CD14-positive monocyte (primary cell): Measurements from ENCODE around the gene VOPP1. TPM values are rescaled to one million over a fixed set of nuclear protein-coding genes. Genes with fewer than 3 reads are reported as not detected.
A peak's percentile ranks its signal among the peaks of the same experiment; 100 is the strongest.

Experiments used
- DNase-seq, 3 donors: peaks; one replicate each; pipeline ENCODE4 v3.0.0-alpha.2; 2011 to 2022
- H2AFZ ChIP-seq: 2 replicates; pipeline ENCODE4 v1.6.0; 2012; ENCODE audit warnings: mild to moderate bottlenecking, low read depth, low read length, inconsistent platforms; ENCODE audit not compliant: insufficient read depth, poor library complexity, severe bottlenecking
- H3K27ac ChIP-seq, 2 donors: 1 replicate in 1 of 2; 2 replicates in 1 of 2; pipeline ENCODE4 v1.5.1; 2012 to 2013; ENCODE audit warnings: low read length in 2 of 2, control low read depth in 1 of 2, inconsistent platforms in 1 of 2, low read depth in 1 of 2, mild to moderate bottlenecking in 1 of 2
- H3K27me3 ChIP-seq, 2 donors: one replicate each; pipeline versions ENCODE4 v1.6.0 to v1.6.1; 2011 to 2013; ENCODE audit warnings: low read length in 2 of 2; ENCODE audit not compliant: control insufficient read depth in 2 of 2, insufficient read depth in 2 of 2
- H3K36me3 ChIP-seq, 2 donors: replicated peaks in 1 of 2; 1 replicate in 1 of 2; 2 replicates in 1 of 2; pipeline versions ENCODE4 v1.5.1 to v1.6.1; 2012 to 2013; ENCODE audit warnings: low read length in 2 of 2, control low read depth in 1 of 2, inconsistent platforms in 1 of 2, mild to moderate bottlenecking in 1 of 2; ENCODE audit not compliant: insufficient read depth in 2 of 2, control insufficient read depth in 1 of 2
- H3K4me1 ChIP-seq, 2 donors: 1 replicate in 1 of 2; 2 replicates in 1 of 2; pipeline versions ENCODE4 v1.5.1 to v1.6.1; 2012 to 2013; ENCODE audit warnings: low read length in 2 of 2, control low read depth in 1 of 2, inconsistent platforms in 1 of 2, mild to moderate bottlenecking in 1 of 2, moderate library complexity in 1 of 2; ENCODE audit not compliant: insufficient read depth in 2 of 2, control insufficient read depth in 1 of 2
- H3K4me2 ChIP-seq: replicated peaks from 2 replicates; pipeline ENCODE3; 2012; ENCODE audit warnings: low read length, moderate library complexity, mild to moderate bottlenecking; ENCODE audit not compliant: poor library complexity, severe bottlenecking; ENCODE audit errors: extremely low read depth
- H3K4me3 ChIP-seq, 3 experiments: fragments of 200-600 bp in 1 of 3; sonication (generic) in 1 of 3; replicated peaks in 1 of 3; 1 replicate in 2 of 3; 2 replicates in 1 of 3; pipeline ENCODE4 v1.5.1; 2011 to 2013; ENCODE audit warnings: low read length in 3 of 3, mild to moderate bottlenecking in 3 of 3, control low read depth in 2 of 3, low read depth in 2 of 3, inconsistent platforms in 1 of 3, moderate library complexity in 1 of 3
- H3K79me2 ChIP-seq: 2 replicates; pipeline ENCODE4 v1.6.0; 2012; ENCODE audit warnings: mild to moderate bottlenecking, control low read depth, inconsistent platforms, low read length, moderate library complexity; ENCODE audit not compliant: insufficient read depth
- H3K9ac ChIP-seq: 2 replicates; pipeline ENCODE4 v1.6.0; 2017; ENCODE audit warnings: low read length, mild to moderate bottlenecking; ENCODE audit not compliant: insufficient read depth, poor library complexity, severe bottlenecking
- H3K9me3 ChIP-seq, 2 donors: replicated peaks in 1 of 2; 1 replicate in 1 of 2; 2 replicates in 1 of 2; pipeline versions ENCODE4 v1.5.1 to v1.6.1; 2012 to 2013; ENCODE audit warnings: low read length in 2 of 2, control low read depth in 1 of 2; ENCODE audit not compliant: control insufficient read depth in 1 of 2, insufficient read depth in 1 of 2
- H4K20me1 ChIP-seq: 2 replicates; pipeline ENCODE4 v1.6.0; 2012; ENCODE audit warnings: mild to moderate bottlenecking, low read length, control low read depth, moderate library complexity; ENCODE audit not compliant: insufficient read depth
- H3K27ac Mint-ChIP-seq, 7 donors: one replicate each; pipeline ENCODE4 v1.8.0; 2020; ENCODE audit warnings: mild to moderate bottlenecking in 7 of 7, mixed read lengths in 7 of 7, moderate library complexity in 6 of 7, inconsistent platforms in 2 of 7
- H3K27me3 Mint-ChIP-seq, 3 donors: one replicate each; pipeline ENCODE4 v1.8.0; 2021 to 2022; ENCODE audit warnings: low read depth in 3 of 3, mild to moderate bottlenecking in 3 of 3, mixed read lengths in 3 of 3, moderate library complexity in 3 of 3, inconsistent platforms in 1 of 3
- H3K36me3 Mint-ChIP-seq, 2 donors: one replicate each; pipeline ENCODE4 v1.8.0; 2020; ENCODE audit warnings: mixed read lengths in 2 of 2, inconsistent platforms in 1 of 2, mild to moderate bottlenecking in 1 of 2
- H3K4me1 Mint-ChIP-seq: one replicate; pipeline ENCODE4 v1.8.0; 2020; ENCODE audit warnings: mild to moderate bottlenecking, mixed read lengths
- H3K4me3 Mint-ChIP-seq, 2 donors: one replicate each; pipeline ENCODE4 v1.8.0; 2020; ENCODE audit warnings: mild to moderate bottlenecking in 2 of 2, mixed read lengths in 2 of 2, moderate library complexity in 1 of 2
- H3K9me3 Mint-ChIP-seq, 7 donors: one replicate each; pipeline ENCODE4 v1.8.0; 2020 to 2022; ENCODE audit warnings: mixed read lengths in 7 of 7, mild to moderate bottlenecking in 6 of 7, moderate library complexity in 6 of 7, inconsistent platforms in 2 of 7
- CTCF ChIP-seq: fragments of 200-600 bp; IDR thresholded peaks from one replicate; pipeline ENCODE4 v1.8.0; 2022; ENCODE audit warnings: antibody characterized with exemption, mild to moderate bottlenecking
- WGBS: methylation state at CpG from one replicate; pipeline ENCODE4 v1.1.5; 2013; ENCODE audit warnings: missing lambda C conversion rate; ENCODE audit not compliant: insufficient coverage; 5-methylcytosine and 5-hydroxymethylcytosine counted together
- intact Hi-C, 2 donors: fragments of 100-400 bp; cut with micrococcal nuclease; formaldehyde crosslinking; loops; one replicate each; pipeline versions ENCODE4 v1.15.0 to v1.15.1; 2023
- polyA plus RNA-seq, 3 donors: library from polyadenylated mRNA; depleted of rRNA in 1 of 3; unstranded in 2 of 3; stranded (reverse) in 1 of 3; fragments of 300-500 nt in 2 of 3; fragments of >200 nt in 1 of 3; fragmentation: Illumina TruSeq in 2 of 3; gene quantifications; 1 replicate in 2 of 3; 2 replicates in 1 of 3; pipeline ENCODE4 v1.2.3, GENCODE V29; 2012 to 2021

The VOPP1 gene
- polyA plus RNA-seq, 3 donors: 16.7 to 22.1 (median 18.0) TPM

- peaks cover 7% of the 10 kb centered on the region for H4K20me1 ChIP-seq
- no peaks in the 10 kb centered on the region for H3K4me1 ChIP-seq
- 100% methylated on average over 3 of the region's 4 CpGs for WGBS
- H3K9me3 Mint-ChIP-seq: no peaks in the 10 kb centered on the region
- peaks cover 56 to 62% of the 10 kb centered on the region in 2 donors for H3K36me3 Mint-ChIP-seq
- no peak for DNase-seq
- H3K79me2 ChIP-seq: no peaks in the 10 kb centered on the region
- no peak overlapping the region for H2AFZ ChIP-seq
- intact Hi-C loops: no loop called here
- no peak for TF ChIP-seq CTCF
- no peak overlapping the region for H3K4me3 ChIP-seq
- no peaks in the 10 kb centered on the region for H3K27me3 Mint-ChIP-seq
- no peak overlapping the region for H3K4me2 ChIP-seq
- H3K27me3 ChIP-seq: no peaks in the 10 kb centered on the region
- no peaks in the 10 kb centered on the region for H3K9me3 ChIP-seq
- H3K4me1 Mint-ChIP-seq: no peaks in the 10 kb centered on the region
- H3K36me3 ChIP-seq: peaks cover 9 to 61% of the 10 kb centered on the region in 2 donors
- no peak overlapping the region for H3K9ac ChIP-seq
- H3K27ac ChIP-seq: no peak overlapping the region
- no peak overlapping the region for H3K4me3 Mint-ChIP-seq
- peak overlapping the region in 2 of 7 donors; percentile 15 to 72 for H3K27ac Mint-ChIP-seq
Measured at GRCh38 chr7:55498770-55499169, 73.5 kb downstream of the VOPP1 start.

- WGBS: 97% methylated on average over 6 of the region's 7 CpGs
- Histone ChIP-seq H2AFZ (no peak overlapping the region), H4K20me1 (peaks cover 7% of the 10 kb centered on the region), H3K4me1 (no peaks in the 10 kb centered on the region), H3K4me3 (no peak overlapping the region), H3K27me3 (no peaks in the 10 kb centered on the region), H3K9me3 (no peaks in the 10 kb centered on the region), H3K27ac (no peak overlapping the region), H3K4me2 (no peak overlapping the region), H3K79me2 (no peaks in the 10 kb centered on the region), H3K9ac (no peak overlapping the region), H3K36me3 (peaks cover 9 to 59% of the 10 kb centered on the region in 2 donors)
- Mint-ChIP-seq H3K9me3 (no peaks in the 10 kb centered on the region), H3K4me3 (no peak overlapping the region), H3K4me1 (no peaks in the 10 kb centered on the region), H3K27ac (peak overlapping the region in 3 of 7 donors; percentile 2 to 72 (median 52)), H3K27me3 (no peaks in the 10 kb centered on the region), H3K36me3 (peaks cover 58 to 65% of the 10 kb centered on the region in 2 donors)
- no peak for DNase-seq
- no peak for TF ChIP-seq CTCF
- intact Hi-C loops: no loop called here
Measured at GRCh38 chr7:55498142-55498541, 74.2 kb downstream of the VOPP1 start.
